Measurements from ENCODE around the gene CD99.
"Not testable (repeated sequence)": the region's sequence is repeated elsewhere in the genome, so short reads cannot be mapped to it uniquely, and the experiment has no call there.

The CD99 gene

DNA sequence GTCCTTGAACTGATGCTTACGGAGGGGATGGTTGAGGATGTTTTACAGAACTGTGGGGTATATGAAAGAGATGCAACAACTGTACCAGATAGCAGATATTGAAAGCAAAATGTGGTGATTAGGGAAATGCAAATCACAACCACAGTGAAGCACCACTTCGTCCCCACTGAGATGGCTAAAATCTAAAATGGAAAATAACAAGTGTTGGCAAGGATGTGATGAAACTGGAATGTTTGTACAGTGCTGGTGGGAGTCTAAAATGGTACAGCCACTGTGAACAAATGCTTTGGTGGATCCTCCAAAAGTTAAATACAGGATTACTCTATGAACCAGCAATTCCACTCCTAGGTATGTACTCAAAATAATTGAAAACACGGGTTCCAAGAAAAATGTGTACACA, 83.7 kb downstream of the CD99 start:
- DNase-seq: no peak

DNA sequence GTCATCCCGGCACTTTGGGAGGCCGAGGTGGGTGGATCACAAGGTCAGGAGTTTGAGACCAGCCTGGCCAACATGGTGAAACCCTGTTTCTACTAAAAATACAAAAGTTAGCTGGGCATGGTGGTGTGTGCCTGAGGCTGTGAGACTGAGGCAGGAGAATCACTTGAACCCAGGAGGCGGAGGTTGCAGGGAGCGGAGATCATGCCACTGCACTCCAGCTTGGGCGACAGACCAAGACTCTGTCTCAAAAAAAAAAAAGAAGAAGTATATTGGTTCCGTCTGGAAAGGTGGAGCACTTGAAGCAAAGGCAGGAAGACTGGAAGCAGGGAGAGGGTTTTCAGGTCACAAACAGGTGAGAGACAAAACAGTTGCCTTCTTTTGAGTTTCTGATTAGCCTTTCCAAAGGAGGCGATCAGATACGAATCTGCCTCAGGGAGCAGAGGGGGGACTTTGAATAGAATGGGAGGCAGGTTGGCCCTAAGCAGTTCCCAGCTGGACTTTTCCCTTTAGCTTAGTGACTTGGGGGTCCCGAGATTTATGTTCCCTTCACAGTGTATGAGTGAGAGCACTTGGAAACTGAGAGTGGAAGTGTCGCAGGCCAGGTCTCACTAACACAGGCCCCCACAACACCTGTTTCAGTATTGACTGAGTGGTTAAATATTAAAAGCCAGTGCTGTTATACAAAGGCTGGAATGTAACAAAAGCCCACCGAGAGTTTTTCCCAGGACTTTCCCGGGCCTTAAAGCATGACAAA, 89.6 kb downstream of the CD99 start:
- not testable (repeated sequence) for DNase-seq

GRCh38 chrX:2781226-2781571, 90.1 kb downstream of the CD99 start:
- DNase-seq: no peak

DNA sequence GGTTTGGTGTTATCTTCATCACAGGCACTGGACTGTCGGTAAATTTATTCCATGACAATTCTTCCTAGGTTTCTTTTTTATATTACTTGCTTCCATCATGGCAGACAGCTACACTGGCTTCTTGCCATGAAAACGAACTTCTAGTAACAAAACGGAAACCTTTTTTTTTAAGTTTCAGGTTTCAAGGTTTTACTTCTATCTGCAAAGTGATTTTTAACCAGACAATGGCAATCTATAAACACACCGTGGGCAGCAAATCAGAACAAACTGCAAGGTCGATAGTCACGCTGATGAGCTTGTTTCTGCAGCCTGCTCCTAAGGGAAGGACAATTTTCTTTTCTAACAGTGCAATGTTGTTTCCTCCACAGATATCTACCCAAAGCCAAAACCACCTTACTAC, 90.6 kb downstream of the CD99 start:
- no peak for DNase-seq

DNA sequence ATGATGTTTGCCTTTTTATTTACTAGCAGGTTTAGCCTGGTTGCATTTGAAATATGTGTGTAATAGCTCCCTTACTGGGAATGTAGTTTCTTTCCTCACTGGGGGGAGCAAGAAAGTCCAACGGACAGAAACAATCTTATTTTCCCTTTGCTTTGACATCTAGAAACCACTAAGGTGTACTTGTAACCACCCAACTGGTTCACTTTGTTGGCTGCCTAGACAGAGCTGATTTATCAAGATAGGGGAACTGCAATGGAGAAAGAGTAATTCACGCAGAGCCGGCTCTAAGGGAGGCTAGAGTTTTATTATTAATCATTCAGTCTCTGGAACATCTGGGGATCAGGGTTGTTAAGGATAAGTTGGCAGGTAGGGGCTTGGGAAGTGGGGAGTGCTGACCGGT, 91.1 kb downstream of the CD99 start:
- DNase-seq: no peak

DNA sequence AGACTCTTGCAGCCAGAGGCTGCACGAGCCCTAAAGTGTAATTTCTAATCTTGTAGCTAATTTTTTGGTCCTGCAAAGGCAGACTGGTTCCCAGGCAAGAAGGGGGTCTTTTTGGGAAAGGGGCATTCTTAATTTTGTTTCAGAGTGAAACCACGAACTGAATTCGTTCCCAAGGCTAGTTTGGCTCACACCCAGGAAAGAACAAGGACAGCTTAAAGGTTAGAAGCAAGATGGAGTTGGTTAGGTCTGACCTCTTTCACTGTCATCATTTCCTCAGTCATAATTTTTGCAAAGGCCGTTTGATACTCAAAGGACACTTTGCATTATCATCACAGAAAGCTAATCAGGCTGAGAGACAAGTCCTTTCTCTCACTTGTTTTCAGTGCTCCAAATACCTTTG, 91.7 kb downstream of the CD99 start:
- no peak for DNase-seq

DNA sequence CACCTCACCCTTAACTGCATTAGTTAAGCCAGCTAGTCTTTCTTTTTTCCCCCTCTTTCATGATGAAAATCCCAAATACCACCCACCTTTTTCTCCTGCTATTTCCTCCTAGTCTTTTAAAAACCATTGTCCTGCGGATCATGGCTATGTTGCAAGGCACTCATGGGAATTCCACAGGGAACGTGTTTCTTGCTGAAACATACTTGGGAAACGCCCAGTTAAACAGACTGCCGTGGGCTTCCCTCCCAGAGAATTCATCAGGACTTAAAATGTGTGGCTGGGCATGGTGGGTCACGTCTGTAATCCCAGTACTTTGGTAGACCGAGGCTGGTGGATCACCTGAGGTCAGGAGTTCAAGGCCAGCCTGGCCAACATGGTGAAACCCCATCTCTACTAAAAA, 92.9 kb downstream of the CD99 start:
- no peak for DNase-seq

- DNase-seq: no peak
Observed at GRCh38 chrX:2785538-2785937, 94.4 kb downstream of the CD99 start.

GRCh38 chrX:2788980-2789379, 97.9 kb downstream of the CD99 start:
- DNase-seq: no peak

DNA sequence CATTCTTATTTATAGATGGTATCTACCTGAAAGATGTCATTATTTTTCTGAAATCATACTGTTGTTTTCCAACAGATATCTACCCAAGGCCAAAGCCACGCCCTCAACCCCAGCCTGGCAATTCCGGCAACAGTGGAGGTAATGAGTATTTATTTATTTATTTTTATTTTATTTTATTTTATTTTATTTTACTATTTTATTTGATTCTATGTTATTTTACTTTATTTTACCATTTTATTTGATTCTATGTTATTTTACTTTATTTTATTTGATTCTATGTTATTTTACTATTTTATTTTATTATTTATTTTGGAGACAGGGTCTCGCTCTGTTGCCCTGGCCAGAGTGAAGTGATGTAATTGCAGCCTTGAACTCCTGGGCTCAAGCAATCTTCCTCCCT, 98.5 kb downstream of the CD99 start:
- DNase-seq: no peak
